Endothelial cell of umbilical vein (primary cell): ENCODE data around the gene CDC16. TPM values are rescaled to one million over a fixed set of nuclear protein-coding genes. Genes with fewer than 3 reads are reported as not detected.

Experiments
- BruUV-seq: library from RNA; stranded (reverse); fragments of 400-500 nt; replicated peaks from 2 replicates; lab custom pipeline; 2021; lab: Mats Ljungman, UMichigan
- CTCF ChIA-PET: fragments of 300-600, 350-600 bp; sonication (Branson Sonifier 250); formaldehyde crosslinking; loops from one replicate; lab custom pipeline; 2021; ENCODE audit warnings: antibody characterized with exemption, inconsistent platforms; lab: Charles Lee
- POLR2A ChIA-PET: fragments of 300-600, 350-600 bp; sonication (Branson Sonifier 250); formaldehyde crosslinking; loops from one replicate; lab custom pipeline; 2021; ENCODE audit warnings: antibody characterized with exemption, inconsistent platforms; lab: Charles Lee
- DNase-seq: peaks from one replicate; pipeline ENCODE4 v3.0.0-alpha.2; 2011; ENCODE audit warnings: low read depth, low spot score
- FAIRE-seq: peaks from 2 replicates; lab custom pipeline; 2011; peaks lifted over from hg19 to GRCh38; lab: Jason Lieb, UNC
- H2AFZ ChIP-seq: 2 replicates; pipeline ENCODE4 v1.6.0; 2012; ENCODE audit warnings: low read depth, low read length, control low read depth, inconsistent platforms
- H3K27ac ChIP-seq: 2 replicates; pipeline ENCODE4 v1.5.1; 2011; ENCODE audit warnings: low read depth, mild to moderate bottlenecking, control low read depth, low read length, moderate library complexity; ENCODE audit not compliant: insufficient read depth
- H3K27me3 ChIP-seq, 2 experiments: 2 replicates each; pipeline versions ENCODE4 v1.6.0 to v1.6.1; 2011; ENCODE audit warnings: low read length in 2 of 2, mixed read lengths in 1 of 2; ENCODE audit not compliant: control insufficient read depth in 2 of 2, insufficient read depth in 2 of 2
- H3K36me3 ChIP-seq, 2 experiments: 2 replicates in 1 of 2; 3 replicates in 1 of 2; pipeline ENCODE4 v1.5.1; 2011; ENCODE audit warnings: low read length in 2 of 2, mild to moderate bottlenecking in 1 of 2, moderate library complexity in 1 of 2; ENCODE audit not compliant: control insufficient read depth in 2 of 2, insufficient read depth in 2 of 2; ENCODE audit errors: extremely low read depth in 1 of 2
- H3K4me1 ChIP-seq: 3 replicates; pipeline ENCODE4 v1.5.1; 2011; ENCODE audit warnings: mild to moderate bottlenecking, low read length; ENCODE audit not compliant: control insufficient read depth, insufficient read depth; ENCODE audit errors: extremely low read depth
- H3K4me2 ChIP-seq: 2 replicates; pipeline ENCODE4 v1.6.1; 2011; ENCODE audit warnings: low read length, control low read depth, mixed read lengths; ENCODE audit not compliant: insufficient read depth
- H3K4me3 ChIP-seq, 3 experiments: fragments of 200-600 bp in 1 of 3; sonication (generic), shearing (Covaris generic) in 1 of 3; replicated peaks in 1 of 3; 2 replicates each; pipeline ENCODE4 v1.5.1; 2011 to 2016; ENCODE audit warnings: control low read depth in 3 of 3, low read length in 3 of 3, mild to moderate bottlenecking in 2 of 3, inconsistent platforms in 1 of 3, low read depth in 1 of 3, moderate library complexity in 1 of 3; ENCODE audit not compliant: insufficient read depth in 1 of 3
- H3K79me2 ChIP-seq: 2 replicates; pipeline ENCODE4 v1.6.0; 2012; ENCODE audit warnings: low read length, inconsistent platforms; ENCODE audit not compliant: control insufficient read depth, insufficient read depth
- H3K9ac ChIP-seq: replicated peaks from 2 replicates; pipeline ENCODE3; 2011; ENCODE audit warnings: low read length, control low read depth; ENCODE audit not compliant: insufficient read depth; ENCODE audit errors: extremely low read depth
- H3K9me1 ChIP-seq: replicated peaks from 3 replicates; pipeline ENCODE4 v1.6.0; 2011; ENCODE audit warnings: mild to moderate bottlenecking, low read length; ENCODE audit not compliant: control insufficient read depth, insufficient read depth; ENCODE audit errors: extremely low read depth
- H3K9me3 ChIP-seq: replicated peaks from 2 replicates; pipeline ENCODE4 v1.5.1; 2012; ENCODE audit warnings: low read length, inconsistent platforms; ENCODE audit not compliant: control insufficient read depth, insufficient read depth
- H4K20me1 ChIP-seq: replicated peaks from 2 replicates; pipeline ENCODE3; 2011; ENCODE audit warnings: mild to moderate bottlenecking, low read length; ENCODE audit not compliant: control insufficient read depth, insufficient read depth; ENCODE audit errors: extremely low read depth
- CTCF ChIP-seq, 2 donors: IDR thresholded peaks; 1 replicate in 1 of 2; 2 replicates in 1 of 2; pipeline ENCODE4 v1.5.1; 2011; ENCODE audit warnings: low read length in 2 of 2, mild to moderate bottlenecking in 2 of 2, moderate library complexity in 2 of 2, control low read depth in 1 of 2, inconsistent platforms in 1 of 2, low read depth in 1 of 2; ENCODE audit not compliant: insufficient read depth in 1 of 2; ENCODE audit errors: extremely low read depth in 1 of 2
- EZH2 ChIP-seq: IDR thresholded peaks from 2 replicates; pipeline ENCODE4 v1.6.1; 2012; ENCODE audit warnings: borderline replicate concordance, low read depth, mild to moderate bottlenecking, moderate library complexity, low read length, inconsistent platforms; ENCODE audit not compliant: severe bottlenecking
- FOS ChIP-seq: IDR thresholded peaks from 2 replicates; pipeline ENCODE4 v1.6.1; 2011; ENCODE audit warnings: mild to moderate bottlenecking, low read length, moderate library complexity, borderline replicate concordance; ENCODE audit not compliant: insufficient read depth
- GATA2 ChIP-seq: IDR thresholded peaks from 2 replicates; pipeline ENCODE4 v1.7.0; 2011; ENCODE audit warnings: low read depth, mild to moderate bottlenecking, moderate library complexity, mixed read lengths, low read length; ENCODE audit not compliant: insufficient read length, insufficient read depth
- JUN ChIP-seq: IDR thresholded peaks from 2 replicates; pipeline ENCODE4 v1.6.1; 2011; ENCODE audit warnings: borderline replicate concordance, low read depth; ENCODE audit not compliant: insufficient read length, insufficient read depth
- MAX ChIP-seq: IDR thresholded peaks from 2 replicates; pipeline ENCODE4 v1.6.1; 2011; ENCODE audit not compliant: insufficient read depth, insufficient read length
- MYC ChIP-seq: IDR thresholded peaks from one replicate; pipeline ENCODE4 v1.6.1; 2011; ENCODE audit warnings: mild to moderate bottlenecking, low read depth, low read length
- POLR2A ChIP-seq: IDR thresholded peaks from 2 replicates; pipeline ENCODE4 v1.6.1; 2012; ENCODE audit warnings: low read depth, mild to moderate bottlenecking, control low read depth, low read length
- POLR2AphosphoS5 ChIP-seq: IDR thresholded peaks from 2 replicates; pipeline ENCODE4 v1.6.1; 2012; ENCODE audit warnings: low read depth, mild to moderate bottlenecking, control low read depth, low read length, moderate library complexity; ENCODE audit not compliant: insufficient read depth
- dilution Hi-C: fragments of 300-500 bp; cut with MboI; formaldehyde crosslinking; loops from one replicate; pipeline ENCODE4 v1.15.0; 2019; ENCODE audit warnings: low sequenced_read_pairs; ENCODE audit not compliant: extremely low pct_ligation_motif_present
- intact Hi-C: fragments of 100-400 bp; cut with micrococcal nuclease; formaldehyde crosslinking; loops from one replicate; pipeline ENCODE4 v1.10.0; 2022
- polyA plus RNA-seq, 4 experiments: library from polyadenylated mRNA; depleted of rRNA in 3 of 4; stranded (reverse) in 3 of 4; unstranded in 1 of 4; fragments of >200 nt; gene quantifications; 2 replicates each; pipeline versions ENCODE4 v1.2.1 to v1.2.3, GENCODE V29; 2011 to 2012; ENCODE audit warnings: missing spikeins in 1 of 4
- total RNA-seq: library from RNA; stranded (reverse); gene quantifications from 2 replicates; pipeline ENCODE4 v1.2.3, GENCODE V29; 2021

The CDC16 gene
- total and polyA plus RNA-seq, 2 donors (not counting 3 experiments of a cell fraction or from before 2014, with no cell fraction given), result 41.6 to 83.3 TPM

GRCh38 chr13:114248011-114248410, 13.3 kb downstream of the CDC16 start:
- DNase-seq, result no peak
- ChIA-PET POLR2A (no interaction called here), CTCF (no interaction called here)
- FAIRE-seq, result no peak
- dilution Hi-C loops (no loop called here), intact Hi-C loops (no loop called here)
- Histone ChIP-seq H3K9ac (no peak overlapping the region), H3K4me2 (no peak overlapping the region), H3K36me3 (peaks cover 26 to 45% of the 10 kb centered on the region in 2 experiments), H4K20me1 (peaks cover 2% of the 10 kb centered on the region), H3K79me2 (no peaks in the 10 kb centered on the region), H3K27me3 (no peaks in the 10 kb centered on the region), H2AFZ (no peak overlapping the region), H3K9me1 (no peaks in the 10 kb centered on the region), H3K9me3 (no peaks in the 10 kb centered on the region), H3K27ac (no peak overlapping the region), H3K4me1 (no peaks in the 10 kb centered on the region), H3K4me3 (no peak overlapping the region)
- no TSS peak for BruUV-seq
- TF ChIP-seq CTCF (IDR thresholded peaks at IDR 0.05; ENCODE audit: extremely low read depth in 1 of 2, insufficient read depth in 1 of 2, low read depth in 1 of 2, low read length in 2 of 2) (no peak), MAX (no peak), MYC (no peak), POLR2A (no peak), FOS (no peak), GATA2 (no peak), POLR2AphosphoS5 (no peak), EZH2 (no peak), JUN (no peak)
